NCI-H2107 (cell line): ENCODE data around the gene STK17A.

Experiments
- DNase-seq: peaks from one replicate; lab custom pipeline; 2025; lab: John Stamatoyannopoulos, UW

STK17A gene

DNA sequence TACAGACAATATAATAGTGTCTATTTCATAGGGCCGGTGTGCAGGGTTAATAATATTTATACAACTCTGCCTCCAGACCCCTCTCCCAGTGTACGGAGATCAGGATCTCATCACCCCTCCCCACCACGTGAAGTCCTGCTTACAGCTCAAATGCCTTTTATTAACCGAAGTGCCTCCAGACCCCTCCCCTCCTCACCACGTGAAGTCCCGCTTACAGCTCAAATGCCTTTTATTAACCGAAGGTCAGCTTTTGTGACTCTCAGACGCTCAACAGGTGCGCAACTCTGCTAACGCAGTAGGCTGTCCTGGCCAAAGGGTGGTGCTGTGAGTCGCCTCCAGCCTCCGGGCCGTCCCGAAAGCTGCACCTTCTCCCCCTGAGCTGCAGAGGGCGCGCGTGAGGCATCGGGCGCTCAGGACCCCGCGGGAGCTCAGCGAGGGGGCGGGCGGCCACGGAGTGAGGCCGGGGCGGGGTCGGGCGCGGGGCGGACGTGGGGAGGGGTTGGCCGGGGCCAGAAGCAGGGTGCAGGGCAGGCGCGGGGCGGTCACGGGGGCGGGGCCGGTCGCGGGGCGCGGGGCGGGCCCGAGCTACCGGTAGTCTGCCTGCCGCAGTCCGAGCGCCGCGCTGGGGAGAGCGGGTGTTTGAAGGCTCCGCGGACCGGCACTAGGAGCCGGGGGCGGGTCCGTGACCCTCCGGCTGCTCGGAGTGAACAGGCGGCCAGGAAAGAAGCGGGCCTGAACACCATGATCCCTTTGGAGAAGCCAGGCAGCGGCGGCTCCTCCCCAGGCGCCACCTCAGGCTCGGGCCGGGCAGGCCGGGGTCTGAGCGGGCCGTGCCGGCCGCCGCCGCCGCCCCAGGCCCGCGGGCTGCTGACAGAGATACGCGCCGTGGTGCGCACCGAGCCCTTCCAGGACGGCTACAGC, at the start of gene STK17A:
Gene STK17A (plus strand): TSS at position 606 of the 921 bp plus-strand sequence. CDS start 136 bp downstream, at position 742.
- peak; percentile 92 for DNase-seq

GRCh38 chr7:43533801-43534479, 49.0 kb upstream of the STK17A start:
- no peak for DNase-seq

- no peak for DNase-seq
Measured at GRCh38 chr7:43535031-43535451, 47.9 kb upstream of the STK17A start.

GRCh38 chr7:43535810-43536585, 46.9 kb upstream of the STK17A start:
- DNase-seq: no peak

- no peak for DNase-seq
Measured at GRCh38 chr7:43536773-43537172, 46.1 kb upstream of the STK17A start.

DNA sequence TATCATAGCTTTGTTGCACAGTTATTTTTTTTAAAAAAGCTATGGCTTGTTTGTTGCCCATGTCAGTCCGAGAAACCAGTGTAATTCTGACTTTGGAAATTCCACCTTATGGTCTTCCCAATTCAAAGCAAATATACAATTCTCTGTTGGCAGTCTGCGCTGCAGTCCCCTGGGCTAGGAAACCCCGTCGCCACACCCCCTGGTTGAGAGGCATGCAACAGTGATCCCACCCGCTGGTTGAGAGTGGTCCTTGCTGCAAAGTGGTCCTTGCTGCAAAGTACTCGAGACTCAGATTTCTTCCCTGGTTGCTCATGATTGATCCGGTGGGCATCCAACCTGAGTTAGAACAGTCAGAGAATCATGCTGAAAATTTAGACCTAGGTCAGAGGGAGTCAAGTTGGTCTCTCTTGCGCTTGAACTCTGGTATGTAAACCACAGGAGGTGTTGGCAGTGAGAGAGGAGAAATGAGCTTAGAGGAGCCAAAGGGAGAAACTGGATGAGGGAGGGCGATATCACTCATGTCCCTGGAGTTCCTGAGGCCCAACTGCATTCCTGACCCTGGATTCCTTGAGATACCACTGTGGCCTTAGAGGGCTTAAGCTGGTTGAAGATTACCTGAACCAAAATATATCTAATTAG, 45.0 kb upstream of the STK17A start:
- DNase-seq: no peak

- DNase-seq: no peak
Measured at GRCh38 chr7:43538404-43538771, 44.5 kb upstream of the STK17A start.

- DNase-seq: no peak
Measured at GRCh38 chr7:43540471-43540870, 42.4 kb upstream of the STK17A start.

GRCh38 chr7:43542716-43543115, 40.2 kb upstream of the STK17A start:
- DNase-seq: no peak

DNA sequence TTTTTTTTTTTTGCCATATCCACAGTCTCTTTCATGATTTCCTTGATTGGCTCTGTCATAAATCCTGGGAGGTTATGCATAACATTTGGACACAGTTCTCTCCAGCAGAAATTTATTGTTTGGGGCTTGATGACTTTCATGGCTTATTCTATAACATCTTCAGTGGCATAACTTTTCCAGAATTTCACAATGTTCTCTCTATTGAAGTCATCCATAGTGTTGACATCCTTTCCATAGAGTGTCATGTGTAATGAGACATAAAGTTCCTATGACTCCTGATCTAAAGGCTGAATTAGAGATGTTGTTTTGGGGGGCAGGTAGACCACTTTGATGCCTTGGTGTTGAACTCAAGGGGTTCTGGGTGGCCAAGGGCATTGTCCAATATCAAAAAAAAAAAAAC, 36.7 kb upstream of the STK17A start:
- DNase-seq: no peak

- no peak for DNase-seq
Measured at GRCh38 chr7:43550427-43550826, 32.5 kb upstream of the STK17A start.

- no peak for DNase-seq
Measured at GRCh38 chr7:43552122-43552521, 30.8 kb upstream of the STK17A start.

DNA sequence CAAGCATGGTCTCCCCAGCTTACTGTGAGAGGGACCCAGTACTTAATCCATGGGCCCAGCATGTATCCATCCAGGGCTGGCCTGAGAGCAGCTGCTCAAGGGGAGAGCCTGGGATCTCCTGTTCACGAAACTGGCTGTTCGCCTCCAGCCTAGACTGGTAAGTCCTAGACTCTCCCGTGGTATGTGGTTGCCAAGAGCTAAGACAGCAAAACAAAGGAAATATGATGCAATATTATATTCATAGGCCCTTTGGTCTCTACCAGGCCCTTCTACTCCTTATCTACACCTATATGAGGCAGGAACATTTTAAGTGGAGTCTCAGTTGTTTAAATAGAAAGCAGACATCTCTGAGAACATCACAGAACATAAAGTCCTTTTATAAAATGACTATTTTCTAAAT, 28.9 kb upstream of the STK17A start:
- no peak for DNase-seq

GRCh38 chr7:43554423-43554822, 28.5 kb upstream of the STK17A start:
- DNase-seq: no peak

DNA sequence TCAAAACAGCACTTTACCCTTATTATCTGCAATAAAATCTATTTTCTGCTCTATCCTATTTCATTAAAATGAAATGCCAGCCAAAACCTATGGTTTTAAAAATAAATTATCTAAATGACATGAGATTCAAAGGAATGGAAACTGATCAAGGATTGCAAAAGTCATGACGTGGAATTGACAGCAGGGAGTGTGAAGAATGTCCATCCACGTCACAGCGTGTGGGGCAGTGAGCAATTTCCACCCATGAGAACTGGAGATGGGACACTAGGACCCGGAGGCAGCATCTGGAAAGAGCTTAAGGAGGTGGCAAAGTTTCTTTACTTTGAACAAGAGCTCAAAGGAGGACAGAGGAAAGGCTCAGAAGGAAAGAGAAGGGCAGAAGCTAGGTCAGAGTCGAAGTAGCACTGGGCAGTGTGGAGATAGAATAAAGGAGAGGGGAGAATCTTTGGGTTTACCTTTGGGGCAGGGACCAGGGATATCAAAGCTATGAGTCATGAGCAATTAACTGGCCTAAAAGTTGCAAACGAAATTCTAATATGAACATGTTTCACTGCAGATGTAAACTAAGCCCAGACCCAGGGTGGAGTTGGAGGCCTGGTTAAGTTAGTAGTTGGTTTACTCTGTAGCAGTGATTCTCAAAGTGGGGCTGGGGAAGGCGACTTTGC, 24.9 kb upstream of the STK17A start:
- DNase-seq: no peak

DNA sequence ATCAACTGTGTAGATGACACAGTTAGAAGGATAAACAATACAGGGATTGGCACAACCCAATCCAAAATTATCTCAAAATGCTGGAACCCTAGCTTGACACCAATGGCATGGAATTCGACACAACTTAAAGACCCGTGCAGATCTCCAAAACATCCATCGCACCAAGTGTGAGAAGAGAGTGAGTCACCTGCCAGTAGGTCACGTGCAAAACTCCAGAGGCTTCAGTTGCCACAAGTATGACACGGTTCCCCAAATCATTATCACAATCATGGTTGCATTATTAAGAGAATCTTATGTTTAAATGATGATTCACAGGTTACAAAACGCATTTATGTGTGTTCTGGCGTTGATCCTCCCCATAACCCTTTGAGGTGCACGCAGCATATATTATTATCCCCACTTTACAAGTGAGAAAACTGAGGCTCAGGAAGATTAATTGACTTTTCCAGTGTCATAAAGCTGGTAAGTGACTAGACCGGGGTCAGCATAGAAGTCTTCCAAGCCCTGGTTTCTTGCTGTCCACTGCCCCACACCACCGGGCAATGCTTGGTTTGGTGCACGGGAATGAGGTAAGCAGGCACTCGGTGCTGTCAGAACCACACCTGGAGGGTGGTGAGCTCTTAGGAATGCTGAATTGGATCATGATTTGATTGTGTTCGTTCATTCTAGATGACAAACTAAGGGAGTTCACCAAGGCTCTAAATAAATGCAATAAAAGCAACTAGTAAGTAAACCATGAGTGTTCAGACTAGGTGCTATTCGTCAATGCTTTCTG, 23.6 kb upstream of the STK17A start:
- no peak for DNase-seq

DNA sequence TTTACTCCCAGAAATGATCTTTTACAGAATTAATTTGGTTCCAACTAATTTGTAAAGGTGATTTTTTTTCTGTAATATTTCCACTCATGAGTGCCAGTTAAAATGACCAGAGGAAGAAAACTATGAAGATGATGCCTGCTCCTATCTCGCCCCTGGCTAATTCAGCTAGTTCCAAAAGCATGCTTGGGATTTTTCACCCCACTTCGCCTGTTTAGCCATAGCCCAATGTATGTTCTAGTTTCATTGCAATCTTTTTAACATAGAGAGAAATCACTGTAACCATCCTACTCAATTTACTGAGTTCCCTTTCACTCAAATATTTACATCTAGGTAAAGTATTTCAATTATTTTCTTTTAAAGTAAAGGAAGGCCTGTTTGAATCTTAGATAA, 23.0 kb upstream of the STK17A start:
- DNase-seq: no peak

DNA sequence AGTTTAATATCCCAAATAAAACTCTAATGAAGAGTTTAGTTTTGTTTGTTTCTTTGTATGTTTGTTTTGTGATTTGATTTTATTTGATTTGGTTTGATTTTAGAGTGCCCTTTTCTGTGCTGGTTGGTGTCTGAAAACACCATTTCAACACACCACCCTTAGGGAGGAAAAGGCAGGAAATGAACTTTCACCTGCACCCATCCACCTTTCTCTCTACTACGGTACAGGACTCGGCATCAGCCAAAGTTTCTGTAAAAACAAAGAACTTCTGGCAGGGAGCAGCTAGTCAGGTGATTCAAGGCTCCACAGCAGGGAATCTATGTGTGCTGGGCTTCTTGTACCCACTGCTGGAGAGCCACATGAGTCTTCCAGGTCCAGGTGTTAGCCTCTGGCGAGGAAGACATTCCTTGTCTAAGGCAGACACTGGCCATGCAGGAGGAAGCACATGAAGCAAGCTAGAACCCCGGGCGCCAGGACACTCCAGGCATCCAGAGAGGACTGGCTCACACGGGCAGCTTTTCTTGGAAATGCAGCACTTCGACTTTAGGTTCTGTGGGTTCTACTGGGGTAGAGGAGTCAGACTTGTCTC, 22.1 kb upstream of the STK17A start:
- no peak for DNase-seq

- no peak for DNase-seq
Measured at GRCh38 chr7:43562383-43562782, 20.5 kb upstream of the STK17A start.

- no peak for DNase-seq
Measured at GRCh38 chr7:43565786-43566185, 17.1 kb upstream of the STK17A start.
